ENCODE results near the gene NFIB. TPM values are rescaled to one million over a fixed set of nuclear protein-coding genes. Genes with fewer than 3 reads are reported as not detected.
A peak's percentile ranks its signal among the peaks of the same experiment; 100 is the strongest.

The NFIB gene
- total RNA-seq, 1 donor from 2014 or later, result 9.4 TPM

GRCh38 chr9:14226855-14227532, 86.9 kb downstream of the NFIB start:
- Histone ChIP-seq H3K4me3 (ENCODE audit: insufficient read depth, low read depth, low read length) (no peak overlapping the region), H2AFZ (ENCODE audit: low read depth, low read length) (no peak overlapping the region), H3K79me2 (ENCODE audit: insufficient read depth, low read length) (peaks cover 75% of the 10 kb centered on the region), H3K4me2 (ENCODE audit: low read length) (no peak overlapping the region), H3K9me3 (ENCODE audit: insufficient read depth, low read depth, low read length) (no peaks in the 10 kb centered on the region), H3K27me3 (ENCODE audit: insufficient read depth, low read length) (no peaks in the 10 kb centered on the region), H3K4me1 (ENCODE audit: insufficient read depth, low read length) (peaks cover 4% of the 10 kb centered on the region), H3K9ac (ENCODE audit: low read length) (no peak overlapping the region), H3K27ac (ENCODE audit: low read depth, low read length) (no peak overlapping the region), H4K20me1 (ENCODE audit: insufficient read depth, low read length) (peaks cover 3% of the 10 kb centered on the region), H3K36me3 (ENCODE audit: insufficient read depth, low read length) (no peaks in the 10 kb centered on the region)
- no peak overlapping the region for H3K4me3 Mint-ChIP-seq (ENCODE audit: unreplicated experiment)
- FAIRE-seq (no peak), DNase-seq (ENCODE audit: low read depth) (no peak)
- no peaks in the 10 kb centered on the region for H3K9me3 Mint-ChIP-seq (ENCODE audit: unreplicated experiment)
- H3K4me1 Mint-ChIP-seq (ENCODE audit: low read depth, unreplicated experiment), result peaks cover under 1% of the 10 kb centered on the region
- no peaks in the 10 kb centered on the region for H3K36me3 Mint-ChIP-seq (ENCODE audit: low read depth, unreplicated experiment)
- no peak for TF ChIP-seq EZH2 (IDR thresholded peaks at IDR 0.05; ENCODE audit: insufficient read depth, low read length)
- TF ChIP-seq, protein P1, sequence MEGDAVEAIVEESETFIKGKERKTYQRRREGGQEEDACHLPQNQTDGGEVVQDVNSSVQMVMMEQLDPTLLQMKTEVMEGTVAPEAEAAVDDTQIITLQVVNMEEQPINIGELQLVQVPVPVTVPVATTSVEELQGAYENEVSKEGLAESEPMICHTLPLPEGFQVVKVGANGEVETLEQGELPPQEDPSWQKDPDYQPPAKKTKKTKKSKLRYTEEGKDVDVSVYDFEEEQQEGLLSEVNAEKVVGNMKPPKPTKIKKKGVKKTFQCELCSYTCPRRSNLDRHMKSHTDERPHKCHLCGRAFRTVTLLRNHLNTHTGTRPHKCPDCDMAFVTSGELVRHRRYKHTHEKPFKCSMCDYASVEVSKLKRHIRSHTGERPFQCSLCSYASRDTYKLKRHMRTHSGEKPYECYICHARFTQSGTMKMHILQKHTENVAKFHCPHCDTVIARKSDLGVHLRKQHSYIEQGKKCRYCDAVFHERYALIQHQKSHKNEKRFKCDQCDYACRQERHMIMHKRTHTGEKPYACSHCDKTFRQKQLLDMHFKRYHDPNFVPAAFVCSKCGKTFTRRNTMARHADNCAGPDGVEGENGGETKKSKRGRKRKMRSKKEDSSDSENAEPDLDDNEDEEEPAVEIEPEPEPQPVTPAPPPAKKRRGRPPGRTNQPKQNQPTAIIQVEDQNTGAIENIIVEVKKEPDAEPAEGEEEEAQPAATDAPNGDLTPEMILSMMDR (IDR thresholded peaks at IDR 0.05; ENCODE audit: insufficient read depth, low read depth, low read length), result no peak
- H3K27me3 Mint-ChIP-seq (ENCODE audit: low read depth, unreplicated experiment), result no peaks in the 10 kb centered on the region
- H3K27ac Mint-ChIP-seq (ENCODE audit: unreplicated experiment), result no peak overlapping the region

GRCh38 chr9:14223081-14223480, 90.9 kb downstream of the NFIB start:
- Mint-ChIP-seq H3K27ac (ENCODE audit: unreplicated experiment) (no peak overlapping the region), H3K4me1 (ENCODE audit: low read depth, unreplicated experiment) (peaks cover 20% of the 10 kb centered on the region), H3K9me3 (ENCODE audit: unreplicated experiment) (no peaks in the 10 kb centered on the region), H3K36me3 (ENCODE audit: low read depth, unreplicated experiment) (no peaks in the 10 kb centered on the region), H3K4me3 (ENCODE audit: unreplicated experiment) (no peak overlapping the region), H3K27me3 (ENCODE audit: low read depth, unreplicated experiment) (no peaks in the 10 kb centered on the region)
- Histone ChIP-seq H3K79me2 (ENCODE audit: insufficient read depth, low read length) (peaks cover 62% of the 10 kb centered on the region), H3K27ac (ENCODE audit: low read depth, low read length) (no peak overlapping the region), H3K9me3 (ENCODE audit: insufficient read depth, low read depth, low read length) (no peaks in the 10 kb centered on the region), H3K36me3 (ENCODE audit: insufficient read depth, low read length) (no peaks in the 10 kb centered on the region), H3K4me3 (ENCODE audit: insufficient read depth, low read depth, low read length) (no peak overlapping the region), H3K4me2 (ENCODE audit: low read length) (no peak overlapping the region), H3K9ac (ENCODE audit: low read length) (no peak overlapping the region), H3K4me1 (ENCODE audit: insufficient read depth, low read length) (peaks cover 26% of the 10 kb centered on the region), H4K20me1 (ENCODE audit: insufficient read depth, low read length) (peaks cover 3% of the 10 kb centered on the region), H3K27me3 (ENCODE audit: insufficient read depth, low read length) (no peaks in the 10 kb centered on the region), H2AFZ (ENCODE audit: low read depth, low read length) (no peak overlapping the region)
- TF ChIP-seq, protein P1 (IDR thresholded peaks at IDR 0.05; ENCODE audit: insufficient read depth, low read depth, low read length), result no peak
- no peak for TF ChIP-seq EZH2 (IDR thresholded peaks at IDR 0.05; ENCODE audit: insufficient read depth, low read length)
- FAIRE-seq (no peak), DNase-seq (ENCODE audit: low read depth) (no peak)

- no peaks in the 10 kb centered on the region for H3K9me3 Mint-ChIP-seq (ENCODE audit: unreplicated experiment)
- no peak overlapping the region for H2AFZ ChIP-seq (ENCODE audit: low read depth, low read length)
- H3K9me3 ChIP-seq (ENCODE audit: insufficient read depth, low read depth, low read length), result no peaks in the 10 kb centered on the region
- H3K79me2 ChIP-seq (ENCODE audit: insufficient read depth, low read length), result peaks cover 63% of the 10 kb centered on the region
- TF ChIP-seq EZH2 (IDR thresholded peaks at IDR 0.05; ENCODE audit: insufficient read depth, low read length), result no peak
- TF ChIP-seq, protein P1 (IDR thresholded peaks at IDR 0.05; ENCODE audit: insufficient read depth, low read depth, low read length), result no peak
- peaks cover 3% of the 10 kb centered on the region for H4K20me1 ChIP-seq (ENCODE audit: insufficient read depth, low read length)
- no peak overlapping the region for H3K4me3 Mint-ChIP-seq (ENCODE audit: unreplicated experiment)
- FAIRE-seq (no peak), DNase-seq (ENCODE audit: low read depth) (no peak)
- no peaks in the 10 kb centered on the region for H3K27me3 ChIP-seq (ENCODE audit: insufficient read depth, low read length)
- H3K27ac Mint-ChIP-seq (ENCODE audit: unreplicated experiment), result no peak overlapping the region
- H3K36me3 ChIP-seq (ENCODE audit: insufficient read depth, low read length), result no peaks in the 10 kb centered on the region
- peaks cover 20% of the 10 kb centered on the region for H3K4me1 Mint-ChIP-seq (ENCODE audit: low read depth, unreplicated experiment)
- no peaks in the 10 kb centered on the region for H3K27me3 Mint-ChIP-seq (ENCODE audit: low read depth, unreplicated experiment)
- no peaks in the 10 kb centered on the region for H3K36me3 Mint-ChIP-seq (ENCODE audit: low read depth, unreplicated experiment)
- H3K4me1 ChIP-seq (ENCODE audit: insufficient read depth, low read length), result peaks cover 26% of the 10 kb centered on the region
- H3K4me3 ChIP-seq (ENCODE audit: insufficient read depth, low read depth, low read length), result no peak overlapping the region
- H3K27ac ChIP-seq (ENCODE audit: low read depth, low read length), result peak overlapping the region; percentile 12
- no peak overlapping the region for H3K9ac ChIP-seq (ENCODE audit: low read length)
- peak overlapping the region; percentile 54 for H3K4me2 ChIP-seq (ENCODE audit: low read length)
Observed at GRCh38 chr9:14222149-14222835, 91.6 kb downstream of the NFIB start.
